Measurements from ENCODE around the gene ANKRD44.
A peak's percentile ranks its signal among the peaks of the same experiment; 100 is the strongest.

Gene ANKRD44

DNA sequence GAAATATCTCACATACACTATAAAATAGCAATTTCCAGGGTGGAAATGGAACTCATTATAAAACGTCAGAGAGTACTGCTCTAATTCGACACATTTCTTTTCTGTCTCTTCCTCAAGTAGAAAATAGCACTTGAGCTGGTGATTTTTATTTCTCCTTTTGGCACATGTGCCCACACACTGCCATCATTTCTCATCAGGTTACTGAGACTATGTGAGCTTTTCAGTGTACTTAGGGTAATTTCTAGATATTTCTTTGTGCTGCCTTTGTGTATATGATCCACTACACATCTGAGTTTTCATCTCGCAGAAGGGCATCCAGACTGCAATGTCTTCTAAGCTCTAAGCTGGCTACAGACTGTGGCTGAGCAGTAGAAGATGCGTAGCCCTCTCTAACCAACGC, 321.9 kb downstream of the ANKRD44 start:
- CTCF ChIA-PET, result interaction anchor here (1.2 to 1.5 kb wide), 3 partner anchors 11 to 17 kb away, joined by 3 to 4 read pairs (median 3); no protein-coding TSS in a partner anchor
- DNase-seq (ENCODE audit: low read depth, low spot score), result no peak
- TF ChIP-seq, protein P1, sequence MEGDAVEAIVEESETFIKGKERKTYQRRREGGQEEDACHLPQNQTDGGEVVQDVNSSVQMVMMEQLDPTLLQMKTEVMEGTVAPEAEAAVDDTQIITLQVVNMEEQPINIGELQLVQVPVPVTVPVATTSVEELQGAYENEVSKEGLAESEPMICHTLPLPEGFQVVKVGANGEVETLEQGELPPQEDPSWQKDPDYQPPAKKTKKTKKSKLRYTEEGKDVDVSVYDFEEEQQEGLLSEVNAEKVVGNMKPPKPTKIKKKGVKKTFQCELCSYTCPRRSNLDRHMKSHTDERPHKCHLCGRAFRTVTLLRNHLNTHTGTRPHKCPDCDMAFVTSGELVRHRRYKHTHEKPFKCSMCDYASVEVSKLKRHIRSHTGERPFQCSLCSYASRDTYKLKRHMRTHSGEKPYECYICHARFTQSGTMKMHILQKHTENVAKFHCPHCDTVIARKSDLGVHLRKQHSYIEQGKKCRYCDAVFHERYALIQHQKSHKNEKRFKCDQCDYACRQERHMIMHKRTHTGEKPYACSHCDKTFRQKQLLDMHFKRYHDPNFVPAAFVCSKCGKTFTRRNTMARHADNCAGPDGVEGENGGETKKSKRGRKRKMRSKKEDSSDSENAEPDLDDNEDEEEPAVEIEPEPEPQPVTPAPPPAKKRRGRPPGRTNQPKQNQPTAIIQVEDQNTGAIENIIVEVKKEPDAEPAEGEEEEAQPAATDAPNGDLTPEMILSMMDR (IDR thresholded peaks at IDR 0.05; ENCODE audit: insufficient read depth, low read length, missing control alignments), result no peak
- POLR2A ChIA-PET, result no interaction called here
- no peak overlapping the region for H3K4me3 ChIP-seq (ENCODE audit: low read depth, low read length)

DNA sequence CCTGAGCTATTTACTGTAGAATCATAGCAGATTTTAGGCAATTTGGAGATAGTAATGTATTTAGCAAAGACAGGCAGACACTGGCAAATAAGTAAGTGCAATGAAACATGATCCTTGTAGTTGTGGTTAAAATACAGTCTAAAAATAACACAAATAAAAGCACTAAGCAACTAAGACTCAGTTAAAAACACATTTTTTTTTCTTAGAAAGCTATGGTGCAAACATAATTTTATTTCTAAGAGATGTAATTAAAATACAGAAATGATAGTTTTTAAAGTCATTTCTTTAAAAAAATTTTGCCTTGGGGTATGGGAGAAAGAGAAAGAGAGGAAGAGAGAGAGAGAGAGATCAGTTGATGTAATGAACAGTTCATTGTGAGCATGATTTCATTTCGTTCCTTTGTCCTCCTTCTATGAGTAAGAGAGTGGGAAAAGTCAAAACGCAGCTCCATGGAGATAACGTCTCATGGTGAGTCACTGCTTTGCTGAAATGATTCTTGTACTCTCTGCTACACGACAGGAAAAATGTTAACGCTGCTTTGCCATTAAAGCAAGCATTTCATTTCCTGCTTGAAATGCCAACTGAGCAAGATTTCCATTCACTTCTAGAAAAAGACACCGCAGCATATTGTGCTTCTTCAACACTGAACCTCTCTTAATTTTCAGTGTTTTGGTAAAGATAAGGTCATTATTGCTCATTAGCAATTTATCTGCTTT, 322.8 kb downstream of the ANKRD44 start:
- DNase-seq (ENCODE audit: low read depth, low spot score), result peak; percentile 83
- TF ChIP-seq, protein P1 (IDR thresholded peaks at IDR 0.05; ENCODE audit: insufficient read depth, low read length, missing control alignments), result no peak
- ChIA-PET CTCF (interaction anchor here (0.6 to 1.5 kb wide), 3 partner anchors 16 to 698 kb away, joined by 3 to 4 read pairs (median 3); no protein-coding TSS in a partner anchor), POLR2A (no interaction called here)
- peak overlapping the region; percentile 2; the same call in 1 of the 2 replicates for H3K4me3 ChIP-seq (ENCODE audit: low read depth, low read length)

DNA sequence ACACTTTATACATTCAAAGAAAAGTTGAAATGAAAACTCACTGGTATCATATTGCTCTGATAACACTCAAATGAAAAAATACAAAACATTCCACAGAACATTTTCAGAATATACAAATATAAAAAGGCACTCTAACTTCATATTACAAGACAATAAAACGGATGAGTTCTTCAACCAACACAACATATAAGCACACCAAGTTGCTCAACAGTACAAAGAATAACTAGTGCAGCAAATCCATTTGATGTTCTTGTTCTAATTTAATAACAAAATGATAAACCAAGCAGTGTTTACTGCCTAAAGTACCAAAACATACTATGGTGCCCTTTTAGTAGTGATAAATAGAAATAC, 323.3 kb downstream of the ANKRD44 start:
- ChIA-PET POLR2A (no interaction called here), CTCF (interaction anchor here (0.6 to 1.4 kb wide), 2 partner anchors 17 to 698 kb away, joined by 3 to 4 read pairs; no protein-coding TSS in a partner anchor)
- DNase-seq (ENCODE audit: low read depth, low spot score), result no peak
- TF ChIP-seq, protein P1 (IDR thresholded peaks at IDR 0.05; ENCODE audit: insufficient read depth, low read length, missing control alignments), result no peak
- H3K4me3 ChIP-seq (ENCODE audit: low read depth, low read length), result no peak overlapping the region

GRCh38 chr2:196985511-196986183, 324.9 kb downstream of the ANKRD44 start:
- POLR2A ChIA-PET, result no interaction called here
- H3K4me3 ChIP-seq (ENCODE audit: low read depth, low read length), result no peak overlapping the region
- TF ChIP-seq, protein P1 (IDR thresholded peaks at IDR 0.05; ENCODE audit: insufficient read depth, low read length, missing control alignments), result no peak
- no peak for DNase-seq (ENCODE audit: low read depth, low spot score)
- CTCF ChIA-PET, result interaction anchor here (1.2 to 1.6 kb wide), 2 partner anchors 26 to 389 kb away, joined by 3 to 6 read pairs; no protein-coding TSS in a partner anchor

GRCh38 chr2:196984903-196985302, 325.7 kb downstream of the ANKRD44 start:
- TF ChIP-seq, protein P1 (IDR thresholded peaks at IDR 0.05; ENCODE audit: insufficient read depth, low read length, missing control alignments), result no peak
- H3K4me3 ChIP-seq (ENCODE audit: low read depth, low read length), result no peak overlapping the region
- ChIA-PET POLR2A (no interaction called here), CTCF (interaction anchor here (1.2 to 1.6 kb wide), 2 partner anchors 26 to 390 kb away, joined by 3 to 6 read pairs; no protein-coding TSS in a partner anchor)
- DNase-seq (ENCODE audit: low read depth, low spot score), result no peak

DNA sequence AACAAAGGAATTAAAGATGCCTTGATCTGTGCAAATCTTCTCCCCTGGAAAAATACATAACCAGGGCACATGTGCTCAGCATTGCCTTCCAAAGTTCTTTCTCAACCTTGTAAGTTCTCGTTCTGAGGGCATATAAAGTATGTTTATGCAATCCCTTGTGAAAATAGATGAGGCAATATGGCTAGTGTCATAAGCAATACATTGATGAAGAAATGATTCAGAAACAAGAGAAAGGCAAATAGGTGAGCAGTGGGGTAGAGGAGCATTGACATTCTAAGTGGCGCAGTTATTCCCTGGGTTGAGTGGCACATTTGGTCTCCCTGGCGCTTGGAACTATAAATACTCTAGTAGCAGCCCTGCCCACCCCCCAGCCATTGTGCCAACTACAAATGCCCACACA, 326.6 kb downstream of the ANKRD44 start:
- CTCF ChIA-PET, result no interaction called here
- POLR2A ChIA-PET, result no interaction called here
- no peak overlapping the region for H3K4me3 ChIP-seq (ENCODE audit: low read depth, low read length)
- TF ChIP-seq, protein P1 (IDR thresholded peaks at IDR 0.05; ENCODE audit: insufficient read depth, low read length, missing control alignments), result no peak
- DNase-seq (ENCODE audit: low read depth, low spot score), result peak; percentile 23

Data from AG04449 (cell line).